GM19351 (cell line): ENCODE data around the gene GNLY.

Experiments
- ATAC-seq: cut with Tn5 transposase; IDR thresholded peaks from one replicate; pipeline ENCODE4 v1.9.1; 2021; ENCODE audit warnings: mild to moderate bottlenecking, moderate library complexity; ENCODE audit not compliant: unreplicated experiment

The GNLY gene

GRCh38 chr2:85741211-85741832 lies 47.2 kb downstream of the GNLY start:
- no peak for ATAC-seq

DNA sequence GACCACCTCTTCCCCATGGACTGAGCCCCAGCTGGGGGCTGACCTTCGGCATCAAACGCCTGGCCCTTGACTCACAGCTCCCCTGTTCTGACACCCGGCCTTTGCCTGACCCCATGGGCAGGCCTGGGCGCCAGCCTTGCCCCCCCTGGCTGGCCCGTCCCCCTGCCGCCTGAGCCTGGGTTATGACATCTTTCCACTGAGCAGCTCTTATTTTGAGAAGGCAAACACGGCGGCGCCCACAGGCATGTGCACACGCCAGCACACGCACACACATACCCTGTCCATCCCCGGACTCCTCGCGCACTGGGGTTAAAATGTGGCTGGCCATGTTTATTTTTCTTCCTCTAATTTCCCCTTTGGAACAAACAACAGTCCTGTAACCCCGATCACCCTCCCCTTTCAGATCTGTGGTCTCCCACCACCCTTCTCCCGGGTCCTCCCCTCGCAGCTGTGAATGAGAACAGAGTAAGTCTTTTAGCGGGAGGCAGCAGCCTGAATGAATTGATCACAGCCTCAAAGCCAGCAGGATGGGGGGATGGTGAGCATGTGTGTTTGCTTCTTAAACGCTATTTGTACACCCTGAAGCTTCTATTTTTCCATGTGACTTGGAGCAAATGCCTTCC lies 47.8 kb downstream of the GNLY start:
- ATAC-seq: no peak

DNA sequence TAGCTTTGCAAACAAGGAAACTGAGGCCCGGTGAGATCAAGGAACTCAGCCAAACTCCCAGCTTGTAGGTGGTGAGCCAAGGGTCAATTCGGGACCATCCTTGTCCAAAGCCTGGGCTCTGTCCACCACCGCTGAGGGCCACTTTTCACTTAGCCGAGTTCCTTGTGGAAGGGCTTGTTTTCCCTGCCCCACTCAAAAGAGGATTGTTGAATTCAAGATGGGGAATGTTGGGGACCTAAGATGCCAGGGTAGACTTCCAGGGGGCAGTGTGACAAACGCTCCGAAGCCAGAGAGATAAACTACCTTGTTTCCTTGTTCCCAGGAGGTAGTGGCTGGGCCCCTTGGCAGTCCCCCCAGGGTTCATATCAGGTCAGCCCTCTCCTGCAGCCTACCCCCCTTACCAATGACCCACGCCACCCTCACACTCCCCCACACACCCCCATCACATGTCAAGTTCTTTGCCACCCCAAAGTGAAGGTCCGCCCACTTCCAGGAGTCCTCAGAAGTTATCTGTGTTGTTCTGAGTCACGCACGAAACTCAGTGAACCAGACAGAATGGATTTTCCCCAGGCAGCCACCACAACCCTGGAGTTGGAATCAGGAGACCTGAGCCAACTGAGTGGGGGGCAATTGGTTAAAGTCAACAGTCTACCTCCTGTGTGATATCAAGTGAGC lies 49.3 kb downstream of the GNLY start:
- no peak for ATAC-seq

DNA sequence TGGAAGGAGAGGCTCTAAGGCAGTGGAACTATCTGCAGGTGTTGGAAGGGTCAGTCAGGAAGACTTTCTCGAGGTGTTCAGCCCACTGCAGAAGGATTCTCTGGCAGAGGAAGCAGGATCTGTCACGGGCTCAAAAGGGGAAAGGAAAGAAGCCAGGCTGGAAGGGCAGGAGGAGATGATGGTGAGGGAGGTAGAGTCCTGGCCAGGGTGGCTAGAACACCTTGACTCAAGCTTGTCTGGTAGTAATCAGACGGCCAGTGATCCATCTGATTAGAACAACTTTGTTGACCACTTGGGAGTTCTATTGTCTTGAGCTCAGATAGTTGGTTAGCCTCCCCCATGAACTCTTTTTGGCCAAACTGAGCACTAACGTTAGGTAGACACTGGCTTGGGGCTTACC lies 49.9 kb downstream of the GNLY start:
- no peak for ATAC-seq

DNA sequence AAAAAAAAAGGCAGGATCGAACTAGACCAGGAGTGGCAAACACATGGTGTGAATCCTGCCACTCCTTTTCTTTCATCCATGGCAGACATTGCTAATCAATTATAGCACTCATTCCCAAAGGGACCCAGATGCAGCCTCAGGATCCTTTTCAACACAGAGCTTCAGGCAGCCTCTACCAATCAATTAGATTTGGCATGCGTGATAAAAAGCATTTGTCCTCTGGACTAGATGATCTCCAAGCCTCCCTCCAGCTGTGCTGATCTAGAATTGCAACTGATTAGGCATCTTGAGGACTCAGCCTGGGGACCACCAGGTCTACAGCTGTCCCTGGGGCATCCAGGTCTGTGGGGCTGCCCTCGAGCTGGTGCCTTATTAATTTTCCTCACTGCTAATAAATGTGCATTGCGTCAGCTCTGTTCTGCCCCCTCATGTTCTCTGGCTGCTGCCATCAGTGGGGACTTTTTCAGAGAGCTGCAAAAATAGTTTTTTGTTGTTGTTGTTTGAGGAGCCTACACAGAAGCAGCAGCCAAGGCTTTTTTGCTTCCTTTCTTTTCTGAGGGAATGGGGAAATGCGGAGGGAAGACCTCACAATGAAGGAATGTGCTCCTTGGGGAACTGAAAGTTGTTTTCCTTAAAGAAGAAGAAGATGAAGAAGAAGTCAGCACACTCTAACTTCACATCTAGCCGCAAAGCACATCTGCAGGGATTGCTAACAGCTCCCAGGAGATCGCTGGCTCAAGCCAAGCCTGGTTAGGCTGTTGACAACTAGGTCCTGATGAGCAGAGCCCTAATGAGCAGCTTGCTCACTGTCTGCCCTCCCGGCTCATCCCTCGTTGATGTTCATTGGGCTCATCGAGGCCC lies 50.8 kb downstream of the GNLY start:
- ATAC-seq: no peak

- no peak for ATAC-seq
Observed at GRCh38 chr2:85745619-85746018, 51.5 kb downstream of the GNLY start.

- ATAC-seq: no peak
Observed at GRCh38 chr2:85746321-85747004, 52.3 kb downstream of the GNLY start.

GRCh38 chr2:85747441-85747840 lies 53.3 kb downstream of the GNLY start:
- no peak for ATAC-seq

DNA sequence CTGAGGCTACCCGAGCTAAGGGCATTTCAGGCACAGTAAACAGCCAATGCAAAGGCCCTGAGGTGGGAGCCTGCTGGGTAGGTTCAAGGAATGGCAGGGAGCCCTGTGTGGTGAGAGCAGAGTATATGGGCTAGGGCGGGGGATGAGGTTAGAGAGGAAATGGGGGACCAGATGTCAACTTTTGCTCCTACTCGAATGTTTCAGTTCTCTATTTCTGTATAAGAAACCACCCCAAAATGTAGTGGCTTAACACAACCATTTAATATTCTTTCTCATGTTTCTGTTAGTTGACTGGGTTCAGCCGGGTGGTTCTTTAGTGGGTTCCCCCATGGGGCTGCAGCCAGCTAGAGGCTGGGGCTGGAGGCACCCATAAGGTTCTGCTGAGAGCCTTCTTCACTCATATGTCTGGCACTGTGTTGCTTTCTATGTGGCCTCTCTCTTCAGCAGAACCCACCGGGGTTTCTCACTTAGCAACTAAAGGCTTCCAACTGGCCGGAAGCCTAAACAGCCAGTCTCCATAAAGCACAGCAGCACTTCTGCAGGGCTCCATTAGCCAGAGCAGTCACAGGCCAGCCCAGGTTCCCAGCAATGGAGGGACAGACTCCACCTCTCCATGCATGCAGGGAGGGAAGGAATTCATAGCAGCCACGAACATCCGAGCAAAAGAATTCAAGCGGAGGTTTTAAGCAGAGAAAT lies 54.0 kb downstream of the GNLY start:
- peak; percentile 81 for ATAC-seq
